HepG2 (cell line): Measurements from ENCODE around the gene PEMT. TPM values are rescaled to one million over a fixed set of nuclear protein-coding genes. Genes with fewer than 3 reads are reported as not detected.

ENCODE experiments used
- IKZF4 ChIP-seq: sonication (generic); formaldehyde crosslinking; IDR thresholded peaks from 2 replicates; pipeline ENCODE4 v1.5.1; 2020; ENCODE audit warnings: borderline replicate concordance, mild to moderate bottlenecking, low read depth, missing genetic modification reagents; ENCODE audit errors: not compliant biosample characterization
- MIXL1 ChIP-seq: IDR thresholded peaks from 2 replicates; pipeline ENCODE4 v1.6.1; 2016
- NFKB2 ChIP-seq: sonication (generic); formaldehyde crosslinking; IDR thresholded peaks from 2 replicates; pipeline ENCODE4 v1.4.0; 2020; ENCODE audit warnings: missing genetic modification reagents, borderline replicate concordance
- REPIN1 ChIP-seq: sonication (generic); formaldehyde crosslinking; IDR thresholded peaks from 2 replicates; pipeline ENCODE4 v1.8.0; 2022; ENCODE audit warnings: missing genetic modification reagents, low read depth, mild to moderate bottlenecking, borderline replicate concordance
- RFX1 ChIP-seq: fragments of 450-650 bp; IDR thresholded peaks from 2 replicates; pipeline ENCODE4 v1.6.1; 2017
- SNAI1 ChIP-seq: sonication (generic); formaldehyde crosslinking; IDR thresholded peaks from 2 replicates; pipeline ENCODE4 v1.5.0; 2020; ENCODE audit warnings: mild to moderate bottlenecking, missing genetic modification reagents, borderline replicate concordance
- SOX6 ChIP-seq, 2 experiments: fragments of 450-650 bp in 1 of 2; sonication (generic) in 1 of 2; formaldehyde crosslinking in 1 of 2; IDR thresholded peaks; 2 replicates each; pipeline versions ENCODE4 v1.4.0 to v1.6.1; 2017 to 2020; ENCODE audit warnings: antibody characterized with exemption in 1 of 2, mild to moderate bottlenecking in 1 of 2, missing genetic modification reagents in 1 of 2
- STAT5B ChIP-seq: sonication (generic); formaldehyde crosslinking; IDR thresholded peaks from 2 replicates; pipeline ENCODE4 v1.4.0; 2020; ENCODE audit warnings: missing genetic modification reagents
- ZNF337 ChIP-seq: sonication (generic); formaldehyde crosslinking; IDR thresholded peaks from 2 replicates; pipeline ENCODE4 v1.5.1; 2020; ENCODE audit warnings: missing genetic modification reagents, low read depth, mild to moderate bottlenecking, borderline replicate concordance
- ZNF570 ChIP-seq: sonication (generic); formaldehyde crosslinking; IDR thresholded peaks from 2 replicates; pipeline ENCODE4 v1.4.0; 2020; ENCODE audit warnings: mild to moderate bottlenecking, missing genetic modification reagents, borderline replicate concordance
- ZNF629 ChIP-seq: sonication (generic); formaldehyde crosslinking; conservative IDR thresholded peaks from 2 replicates; pipeline ENCODE4 v1.5.0; 2020; ENCODE audit warnings: missing genetic modification reagents
- ZNF720 ChIP-seq: sonication (generic); formaldehyde crosslinking; IDR thresholded peaks from 2 replicates; pipeline ENCODE4 v1.4.0; 2020; ENCODE audit warnings: missing genetic modification reagents
- polyA plus RNA-seq, 8 experiments: library from polyadenylated mRNA; depleted of rRNA in 3 of 8; stranded (reverse) in 7 of 8; unstranded in 1 of 8; fragments of >200 nt; fragmentation: Illumina TruSeq in 4 of 8; extraction: Trizol in 4 of 8; gene quantifications; 2 replicates each; pipeline versions ENCODE4 v1.2.1 to v1.2.3, GENCODE V29; 2011 to 2016; ENCODE audit warnings: low read depth in 4 of 8, missing spikeins in 1 of 8, mixed read lengths in 1 of 8; ENCODE audit not compliant: insufficient read depth in 1 of 8
- total RNA-seq, 5 experiments: library from RNA; depleted of rRNA; stranded (reverse); fragments of >200 nt; fragmentation: Illumina TruSeq; extraction: Trizol; gene quantifications; 2 replicates each; pipeline ENCODE4 v1.2.3, GENCODE V29; 2016; ENCODE audit warnings: low read depth in 1 of 5
- TF ChIP-seq, protein P1 (sequence below): sonication (generic); formaldehyde crosslinking; IDR thresholded peaks from 2 replicates; pipeline ENCODE4 v1.4.0; 2020; ENCODE audit warnings: mild to moderate bottlenecking, missing genetic modification reagents, borderline replicate concordance
- TF ChIP-seq, protein P2 (sequence below): sonication (generic); formaldehyde crosslinking; conservative IDR thresholded peaks from 2 replicates; pipeline ENCODE4 v1.8.1; 2023; ENCODE audit warnings: missing genetic modification reagents
- TF ChIP-seq, protein P3 (sequence below): sonication (generic); formaldehyde crosslinking; IDR thresholded peaks from 2 replicates; pipeline ENCODE4 v1.5.0; 2020; ENCODE audit warnings: mild to moderate bottlenecking, missing genetic modification reagents
- TF ChIP-seq, protein P4 (sequence below): sonication (generic); formaldehyde crosslinking; IDR thresholded peaks from 2 replicates; pipeline ENCODE4 v1.9.0; 2021; ENCODE audit warnings: missing genetic modification reagents, borderline replicate concordance

PEMT gene
- total and polyA plus RNA-seq, 2 of the 13 experiments (the other 11 are each of a cell fraction or from before 2014, with no cell fraction given): 31.7 to 43.6 TPM

DNA sequence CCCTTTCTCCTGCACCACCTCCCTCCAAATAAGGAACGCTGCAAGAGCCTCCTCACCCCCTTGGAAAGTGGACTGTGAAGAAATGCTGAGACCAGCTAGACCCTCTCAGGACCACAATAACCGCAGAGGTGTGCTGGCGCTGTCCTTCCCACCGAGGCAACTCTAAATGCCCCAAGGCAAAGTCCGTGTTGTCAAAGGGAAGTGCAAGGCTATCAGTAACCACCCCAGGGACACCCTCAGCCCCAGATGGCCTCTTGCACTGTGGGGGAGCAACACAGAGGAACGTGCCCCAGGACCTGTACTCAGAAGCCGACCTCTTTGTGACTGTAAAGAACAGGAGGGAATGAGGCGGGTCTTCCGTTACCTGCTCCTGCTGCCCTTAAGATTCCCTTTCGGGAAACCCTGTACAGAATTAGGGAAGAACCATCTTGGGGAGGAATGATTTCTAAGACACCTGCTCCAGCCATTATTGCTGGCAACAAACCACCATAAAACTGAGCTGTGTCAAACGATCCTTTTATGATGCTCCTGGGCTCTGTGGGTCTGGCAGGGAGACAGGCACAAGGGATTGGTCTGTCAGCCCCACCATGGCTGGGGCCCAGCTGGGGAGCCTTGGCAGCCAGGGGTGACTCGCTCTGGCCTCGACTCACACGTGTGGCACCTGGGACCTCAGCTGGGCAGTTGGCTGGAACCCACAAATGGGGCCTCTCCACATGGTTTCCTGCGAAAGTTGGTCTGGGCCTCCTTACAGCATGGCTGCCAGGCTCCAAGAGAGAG, 129.3 kb downstream of the PEMT start (continued):
- TF ChIP-seq, protein P1, sequence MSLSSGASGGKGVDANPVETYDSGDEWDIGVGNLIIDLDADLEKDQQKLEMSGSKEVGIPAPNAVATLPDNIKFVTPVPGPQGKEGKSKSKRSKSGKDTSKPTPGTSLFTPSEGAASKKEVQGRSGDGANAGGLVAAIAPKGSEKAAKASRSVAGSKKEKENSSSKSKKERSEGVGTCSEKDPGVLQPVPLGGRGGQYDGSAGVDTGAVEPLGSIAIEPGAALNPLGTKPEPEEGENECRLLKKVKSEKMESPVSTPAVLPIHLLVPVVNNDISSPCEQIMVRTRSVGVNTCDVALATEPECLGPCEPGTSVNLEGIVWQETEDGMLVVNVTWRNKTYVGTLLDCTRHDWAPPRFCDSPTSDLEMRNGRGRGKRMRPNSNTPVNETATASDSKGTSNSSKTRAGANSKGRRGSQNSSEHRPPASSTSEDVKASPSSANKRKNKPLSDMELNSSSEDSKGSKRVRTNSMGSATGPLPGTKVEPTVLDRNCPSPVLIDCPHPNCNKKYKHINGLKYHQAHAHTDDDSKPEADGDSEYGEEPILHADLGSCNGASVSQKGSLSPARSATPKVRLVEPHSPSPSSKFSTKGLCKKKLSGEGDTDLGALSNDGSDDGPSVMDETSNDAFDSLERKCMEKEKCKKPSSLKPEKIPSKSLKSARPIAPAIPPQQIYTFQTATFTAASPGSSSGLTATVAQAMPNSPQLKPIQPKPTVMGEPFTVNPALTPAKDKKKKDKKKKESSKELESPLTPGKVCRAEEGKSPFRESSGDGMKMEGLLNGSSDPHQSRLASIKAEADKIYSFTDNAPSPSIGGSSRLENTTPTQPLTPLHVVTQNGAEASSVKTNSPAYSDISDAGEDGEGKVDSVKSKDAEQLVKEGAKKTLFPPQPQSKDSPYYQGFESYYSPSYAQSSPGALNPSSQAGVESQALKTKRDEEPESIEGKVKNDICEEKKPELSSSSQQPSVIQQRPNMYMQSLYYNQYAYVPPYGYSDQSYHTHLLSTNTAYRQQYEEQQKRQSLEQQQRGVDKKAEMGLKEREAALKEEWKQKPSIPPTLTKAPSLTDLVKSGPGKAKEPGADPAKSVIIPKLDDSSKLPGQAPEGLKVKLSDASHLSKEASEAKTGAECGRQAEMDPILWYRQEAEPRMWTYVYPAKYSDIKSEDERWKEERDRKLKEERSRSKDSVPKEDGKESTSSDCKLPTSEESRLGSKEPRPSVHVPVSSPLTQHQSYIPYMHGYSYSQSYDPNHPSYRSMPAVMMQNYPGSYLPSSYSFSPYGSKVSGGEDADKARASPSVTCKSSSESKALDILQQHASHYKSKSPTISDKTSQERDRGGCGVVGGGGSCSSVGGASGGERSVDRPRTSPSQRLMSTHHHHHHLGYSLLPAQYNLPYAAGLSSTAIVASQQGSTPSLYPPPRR (CRISPR knock-in tag): peak; percentile 77
- TF ChIP-seq MIXL1 (CRISPR knock-in tag) (peak; percentile 43; the same call in 1 of the 2 replicates), REPIN1 (no peak), NFKB2 (no peak), ZNF629 (CRISPR knock-in tag) (0 out of 2 replicates have a peak, but pooled peaks have one; percentile 26), ZNF337 (0 out of 2 replicates have a peak, but pooled peaks have one; percentile 42), SOX6 (IDR thresholded peaks at IDR 0.05) (no peak), SOX6 (CRISPR knock-in tag; IDR thresholded peaks at IDR 0.05) (peak; percentile 83), STAT5B (CRISPR knock-in tag) (no peak), SNAI1 (CRISPR knock-in tag) (peak; percentile 68), ZNF570 (no peak), IKZF4 (no peak), RFX1 (no peak), ZNF720 (CRISPR knock-in tag) (no peak)
- TF ChIP-seq, protein P2, sequence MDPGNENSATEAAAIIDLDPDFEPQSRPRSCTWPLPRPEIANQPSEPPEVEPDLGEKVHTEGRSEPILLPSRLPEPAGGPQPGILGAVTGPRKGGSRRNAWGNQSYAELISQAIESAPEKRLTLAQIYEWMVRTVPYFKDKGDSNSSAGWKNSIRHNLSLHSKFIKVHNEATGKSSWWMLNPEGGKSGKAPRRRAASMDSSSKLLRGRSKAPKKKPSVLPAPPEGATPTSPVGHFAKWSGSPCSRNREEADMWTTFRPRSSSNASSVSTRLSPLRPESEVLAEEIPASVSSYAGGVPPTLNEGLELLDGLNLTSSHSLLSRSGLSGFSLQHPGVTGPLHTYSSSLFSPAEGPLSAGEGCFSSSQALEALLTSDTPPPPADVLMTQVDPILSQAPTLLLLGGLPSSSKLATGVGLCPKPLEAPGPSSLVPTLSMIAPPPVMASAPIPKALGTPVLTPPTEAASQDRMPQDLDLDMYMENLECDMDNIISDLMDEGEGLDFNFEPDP: no peak
- TF ChIP-seq, protein P3, sequence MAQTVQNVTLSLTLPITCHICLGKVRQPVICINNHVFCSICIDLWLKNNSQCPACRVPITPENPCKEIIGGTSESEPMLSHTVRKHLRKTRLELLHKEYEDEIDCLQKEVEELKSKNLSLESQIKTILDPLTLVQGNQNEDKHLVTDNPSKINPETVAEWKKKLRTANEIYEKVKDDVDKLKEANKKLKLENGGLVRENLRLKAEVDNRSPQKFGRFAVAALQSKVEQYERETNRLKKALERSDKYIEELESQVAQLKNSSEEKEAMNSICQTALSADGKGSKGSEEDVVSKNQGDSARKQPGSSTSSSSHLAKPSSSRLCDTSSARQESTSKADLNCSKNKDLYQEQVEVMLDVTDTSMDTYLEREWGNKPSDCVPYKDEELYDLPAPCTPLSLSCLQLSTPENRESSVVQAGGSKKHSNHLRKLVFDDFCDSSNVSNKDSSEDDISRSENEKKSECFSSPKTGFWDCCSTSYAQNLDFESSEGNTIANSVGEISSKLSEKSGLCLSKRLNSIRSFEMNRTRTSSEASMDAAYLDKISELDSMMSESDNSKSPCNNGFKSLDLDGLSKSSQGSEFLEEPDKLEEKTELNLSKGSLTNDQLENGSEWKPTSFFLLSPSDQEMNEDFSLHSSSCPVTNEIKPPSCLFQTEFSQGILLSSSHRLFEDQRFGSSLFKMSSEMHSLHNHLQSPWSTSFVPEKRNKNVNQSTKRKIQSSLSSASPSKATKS (CRISPR knock-in tag): no peak
- TF ChIP-seq, protein P4, sequence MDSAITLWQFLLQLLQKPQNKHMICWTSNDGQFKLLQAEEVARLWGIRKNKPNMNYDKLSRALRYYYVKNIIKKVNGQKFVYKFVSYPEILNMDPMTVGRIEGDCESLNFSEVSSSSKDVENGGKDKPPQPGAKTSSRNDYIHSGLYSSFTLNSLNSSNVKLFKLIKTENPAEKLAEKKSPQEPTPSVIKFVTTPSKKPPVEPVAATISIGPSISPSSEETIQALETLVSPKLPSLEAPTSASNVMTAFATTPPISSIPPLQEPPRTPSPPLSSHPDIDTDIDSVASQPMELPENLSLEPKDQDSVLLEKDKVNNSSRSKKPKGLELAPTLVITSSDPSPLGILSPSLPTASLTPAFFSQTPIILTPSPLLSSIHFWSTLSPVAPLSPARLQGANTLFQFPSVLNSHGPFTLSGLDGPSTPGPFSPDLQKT (CRISPR knock-in tag): no peak
